Gastrocnemius medialis (tissue), 4 donors: ENCODE data around the gene THEM4.

Experiments used
- CTCF ChIP-seq, 5 experiments: fragments of 450-650 bp in 3 of 5; fragments of 200-600 bp in 2 of 5; sonication (generic) in 2 of 5; IDR thresholded peaks in 4 of 5; conservative IDR thresholded peaks in 1 of 5; 1 replicate in 4 of 5; 2 replicates in 1 of 5; pipeline ENCODE4 v1.5.1; 2016 to 2019; ENCODE audit warnings: antibody characterized with exemption in 5 of 5, mild to moderate bottlenecking in 3 of 5, moderate library complexity in 3 of 5
- POLR2A ChIP-seq, 2 donors: fragments of 450-650 bp; IDR thresholded peaks; one replicate each; pipeline ENCODE4 v1.6.1; 2017; ENCODE audit warnings: antibody characterized with exemption in 2 of 2, mild to moderate bottlenecking in 2 of 2, moderate library complexity in 2 of 2

- no peak for TF ChIP-seq CTCF (IDR thresholded peaks at IDR 0.05 in 4 of 5, conservative IDR thresholded peaks at IDR 0.05 in 1 of 5)
- no peak for TF ChIP-seq POLR2A (IDR thresholded peaks at IDR 0.05)
Observed at GRCh38 chr1:151897991-151898431, 11.3 kb downstream of the THEM4 start.
